Nucleus accumbens (tissue), 56 donors: ENCODE data around the gene FAM83D.

Experiments used
- DNase-seq, 56 donors: peaks; one replicate each; lab custom pipeline; 2025; lab: John Stamatoyannopoulos, UW

The FAM83D gene

DNA sequence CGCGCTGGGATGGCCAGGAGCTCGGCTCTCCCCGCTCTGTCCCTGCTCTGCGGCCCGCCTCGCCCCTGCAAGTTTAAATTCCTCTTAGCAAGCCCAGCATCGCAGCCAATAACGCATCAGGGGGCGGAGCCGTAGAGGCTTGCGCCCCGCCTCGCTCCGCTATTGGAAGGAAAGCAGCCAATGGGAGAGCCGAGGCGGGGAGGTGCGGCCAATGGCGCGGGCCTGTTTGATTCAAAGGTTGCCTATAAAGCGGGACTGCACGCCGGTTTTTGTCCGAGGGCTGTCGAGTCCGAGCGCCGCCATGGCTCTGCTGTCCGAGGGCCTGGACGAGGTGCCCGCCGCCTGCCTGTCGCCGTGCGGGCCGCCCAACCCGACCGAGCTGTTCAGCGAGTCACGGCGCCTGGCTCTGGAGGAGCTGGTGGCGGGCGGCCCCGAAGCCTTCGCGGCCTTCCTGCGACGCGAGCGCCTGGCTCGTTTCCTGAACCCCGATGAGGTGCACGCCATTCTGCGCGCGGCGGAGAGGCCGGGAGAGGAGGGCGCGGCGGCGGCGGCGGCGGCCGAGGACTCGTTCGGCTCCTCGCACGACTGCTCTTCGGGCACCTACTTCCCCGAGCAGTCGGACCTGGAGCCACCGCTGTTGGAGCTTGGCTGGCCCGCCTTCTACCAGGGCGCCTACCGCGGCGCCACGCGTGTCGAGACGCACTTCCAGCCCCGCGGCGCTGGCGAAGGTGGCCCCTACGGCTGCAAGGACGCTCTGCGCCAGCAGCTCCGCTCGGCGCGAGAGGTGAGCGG is at the start of gene FAM83D:
Gene FAM83D, plus strand, starts transcription at position 276 of the 792 bp plus-strand sequence. Its CDS starts 26 bp downstream, at position 302.
- peak; percentile 52 to 98 (median 89) for DNase-seq

- no peak for DNase-seq
Measured at GRCh38 chr20:38877483-38877882, 48.7 kb upstream of the FAM83D start.

DNA sequence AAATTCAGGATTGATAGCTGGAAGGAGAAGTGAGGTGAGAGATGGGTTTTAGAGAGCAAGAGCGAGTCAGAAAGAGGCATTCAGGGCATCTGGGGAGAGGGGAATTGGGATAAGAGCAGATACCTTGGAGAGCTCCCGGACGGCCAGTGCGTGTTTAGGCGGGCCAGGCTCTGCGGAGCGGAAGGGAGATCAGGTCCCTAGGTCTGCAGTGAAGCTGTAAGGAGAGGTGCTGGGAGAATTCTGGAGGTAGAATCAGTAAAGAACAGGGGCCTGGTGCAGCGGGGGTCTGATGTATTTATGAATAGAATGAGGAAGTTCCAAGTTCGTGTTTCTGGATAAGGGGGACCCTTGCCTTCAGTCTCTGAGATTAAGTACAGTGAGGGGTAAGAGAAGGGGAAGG is 47.4 kb upstream of the FAM83D start:
- DNase-seq = no peak

GRCh38 chr20:38880952-38881735 is 45.1 kb upstream of the FAM83D start:
- DNase-seq = peak in 30 of 56 donors; percentile 21 to 74 (median 43)

GRCh38 chr20:38881806-38882440 is 44.3 kb upstream of the FAM83D start:
- no peak for DNase-seq

DNA sequence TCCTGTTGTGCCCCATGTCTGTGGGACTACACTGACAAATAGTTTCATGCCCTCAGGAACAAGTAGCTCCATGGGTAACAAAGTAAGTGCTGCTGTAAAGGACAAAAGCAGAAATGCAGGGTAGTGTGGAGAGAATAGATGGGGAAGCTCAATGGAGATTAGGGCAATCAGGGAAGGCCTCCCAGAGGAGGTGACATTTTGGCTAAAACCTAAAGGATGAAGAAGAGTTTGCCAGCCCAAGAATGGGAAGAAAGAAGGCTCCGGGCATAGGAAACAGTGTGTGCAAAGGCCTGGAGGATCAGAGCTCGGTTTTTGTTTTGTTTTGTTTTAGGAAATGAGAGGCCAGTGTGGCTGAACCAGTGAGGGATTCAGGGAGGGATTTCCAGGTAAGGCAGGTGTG is 43.6 kb upstream of the FAM83D start:
- no peak for DNase-seq

DNA sequence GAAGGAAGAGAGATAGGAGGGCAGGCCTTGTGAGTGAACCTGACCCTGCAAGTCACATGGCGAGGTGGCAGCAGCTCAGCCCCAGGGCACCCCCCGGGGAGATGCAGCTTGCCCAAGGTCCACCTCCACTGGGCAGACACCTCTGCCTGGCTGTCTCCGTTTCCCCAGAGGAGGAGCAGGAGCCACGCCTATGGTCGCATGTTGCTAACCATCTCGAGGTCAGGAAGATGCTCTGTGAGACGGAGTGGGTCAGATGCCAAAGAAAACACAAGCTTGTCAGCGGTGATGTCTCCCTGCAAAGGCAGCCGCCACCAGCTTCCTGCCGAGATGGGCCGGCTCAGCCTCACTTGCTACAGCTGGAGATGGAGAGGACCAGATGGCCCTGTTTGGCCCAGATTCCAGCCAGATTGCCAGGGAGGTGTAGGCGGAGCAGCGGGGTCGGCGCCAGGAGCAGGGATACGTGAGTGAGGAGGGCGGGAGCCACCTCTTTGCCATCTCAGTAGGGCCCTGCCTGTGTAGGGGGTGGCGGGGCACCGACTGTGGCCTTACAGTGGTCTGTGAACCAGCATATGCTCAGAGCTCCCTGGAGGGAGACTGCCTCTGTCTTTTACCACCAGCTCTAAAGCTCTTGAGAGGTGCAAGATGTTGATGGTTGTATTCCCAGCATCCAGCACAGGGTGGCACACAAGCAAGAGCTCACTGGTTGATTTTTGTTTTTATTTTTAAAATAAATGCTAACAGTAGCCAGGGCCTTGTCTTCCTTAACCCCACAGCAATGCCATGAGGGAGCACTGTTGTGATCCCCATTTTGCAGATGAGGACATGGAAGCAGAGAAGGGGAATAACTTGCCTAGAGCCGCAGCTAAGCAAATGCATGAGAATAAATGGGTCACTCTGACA is 42.9 kb upstream of the FAM83D start:
- DNase-seq = peak in 36 of 56 donors; percentile 16 to 73 (median 42)

GRCh38 chr20:38883981-38884733 is 42.1 kb upstream of the FAM83D start:
- peak in 2 of 56 donors; percentile 23 to 34 for DNase-seq

DNA sequence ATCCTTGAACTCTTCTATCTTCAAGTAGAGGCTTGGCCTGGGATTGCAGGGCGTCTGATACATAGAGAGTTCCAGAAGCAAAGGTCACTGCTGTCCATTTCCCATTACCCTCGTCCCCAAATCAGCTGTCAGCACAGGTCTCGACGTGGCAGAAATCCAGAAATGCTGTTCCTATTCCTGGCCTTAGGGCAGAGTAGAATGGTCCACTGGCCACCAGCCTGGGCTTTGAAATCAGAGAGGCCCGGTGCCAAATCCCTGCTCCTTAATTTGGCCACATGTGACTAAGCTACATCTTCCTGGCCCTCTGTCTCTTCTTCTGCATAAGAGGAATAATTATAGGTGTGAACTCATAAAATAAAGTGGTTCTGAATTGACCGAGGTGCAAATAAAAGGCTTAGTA is 40.9 kb upstream of the FAM83D start:
- DNase-seq = no peak

- DNase-seq = peak in 49 of 56 donors; percentile 18 to 87 (median 64)
Measured at GRCh38 chr20:38888059-38888831, 38.0 kb upstream of the FAM83D start.

- no peak for DNase-seq
Measured at GRCh38 chr20:38889050-38889449, 37.2 kb upstream of the FAM83D start.

- peak in 53 of 56 donors; percentile 34 to 97 (median 83) for DNase-seq
Measured at GRCh38 chr20:38889792-38890496, 36.3 kb upstream of the FAM83D start.

- no peak for DNase-seq
Measured at GRCh38 chr20:38890497-38890818, 35.8 kb upstream of the FAM83D start.

- DNase-seq = peak in 1 of 56 donors; percentile 15
Measured at GRCh38 chr20:38892091-38892981, 33.9 kb upstream of the FAM83D start.

DNA sequence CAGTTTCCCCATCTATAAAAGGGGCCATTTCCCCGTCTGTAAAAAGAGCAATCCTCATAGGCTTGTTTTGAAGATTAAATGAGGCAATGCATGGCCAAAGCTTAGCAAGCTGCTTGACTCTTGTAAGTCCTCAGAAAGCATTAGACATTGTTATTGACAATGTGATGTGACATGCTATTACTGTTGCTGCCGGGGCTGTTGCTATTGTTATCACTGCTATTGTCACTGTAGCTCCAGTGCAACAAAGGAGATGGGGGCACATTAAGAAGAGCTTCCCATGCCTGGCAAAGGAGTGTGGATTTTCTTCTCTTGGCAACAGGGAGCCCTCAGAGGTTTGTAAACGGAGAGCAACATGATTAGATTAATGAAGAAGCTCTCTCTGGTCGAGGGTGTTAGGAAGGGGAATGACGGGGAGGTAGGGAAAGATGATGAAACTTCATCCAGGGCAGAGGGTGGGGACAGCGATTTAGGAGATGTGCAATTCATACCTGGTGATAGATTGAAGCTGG is 33.1 kb upstream of the FAM83D start:
- peak in 3 of 56 donors; percentile 30 to 56 (median 45) for DNase-seq

GRCh38 chr20:38893565-38894090 is 32.6 kb upstream of the FAM83D start:
- DNase-seq = peak in 51 of 56 donors; percentile 19 to 87 (median 67)
